Melanocyte of skin (primary cell): ENCODE results near the gene JAGN1. TPM values are rescaled to one million over a fixed set of nuclear protein-coding genes. Genes with fewer than 3 reads are reported as not detected.

Experiments
- small RNA-seq, 2 donors: library from RNA; depleted of rRNA; stranded (forward); fragments of <200 nt; gene quantifications; one replicate each; pipeline ENCODE3, GENCODE V24; 2012
- total RNA-seq, 2 donors: library from RNA; depleted of rRNA; stranded (reverse); fragments of >200 nt; gene quantifications; 2 replicates each; pipeline ENCODE4 v1.2.3, GENCODE V29; 2012

The JAGN1 gene
- 10 to 100 TPM; 41.6 to 51.0 TPM for total RNA-seq

DNA sequence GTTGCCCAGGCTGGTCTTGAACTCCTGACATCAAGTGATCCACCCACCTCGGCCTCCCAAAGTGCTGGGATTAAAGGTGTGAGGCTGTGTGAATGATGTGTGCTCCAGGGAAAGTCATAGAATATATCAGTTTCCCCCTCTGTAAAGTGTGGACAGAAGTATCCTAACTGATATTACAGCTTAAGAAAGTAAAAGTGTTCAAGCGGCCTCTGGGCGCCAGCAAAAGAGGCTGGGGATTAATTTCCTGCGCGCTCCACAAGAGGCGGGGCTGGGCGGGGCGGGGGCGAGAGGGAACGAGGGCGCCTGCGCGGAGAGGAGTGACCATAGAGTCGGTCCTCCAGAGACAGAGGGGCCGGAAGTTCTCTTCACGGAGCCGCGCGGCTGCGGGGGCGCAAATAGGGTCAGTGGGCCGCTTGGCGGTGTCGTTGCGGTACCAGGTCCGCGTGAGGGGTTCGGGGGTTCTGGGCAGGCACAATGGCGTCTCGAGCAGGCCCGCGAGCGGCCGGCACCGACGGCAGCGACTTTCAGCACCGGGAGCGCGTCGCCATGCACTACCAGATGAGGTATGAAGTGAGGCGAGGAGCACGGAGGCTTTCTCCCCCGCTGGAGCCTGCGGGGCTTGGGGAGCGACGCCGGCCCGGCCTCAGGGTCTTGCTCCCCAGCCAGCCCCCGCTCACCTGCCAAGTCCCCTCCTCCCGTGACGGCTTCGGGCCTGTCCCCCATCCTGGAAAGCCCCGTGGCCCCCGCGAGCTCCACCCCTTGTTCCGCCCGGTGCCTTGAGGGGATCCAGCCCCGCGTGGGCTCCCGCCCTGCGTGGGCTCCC, at the start of gene JAGN1:
TSS of gene JAGN1 (plus strand) at position 362 of the 823 bp plus-strand sequence. CDS start at position 475, 113 bp downstream.

GRCh38 chr3:9843715-9844438, 46.5 kb upstream of the JAGN1 start, which contains the start of gene RPUSD3:
Gene RPUSD3, minus strand, starts transcription at chr3:9844008. Its CDS starts 18 bp downstream, at chr3:9843990.

GRCh38 chr3:9879830-9880549, 10.4 kb upstream of the JAGN1 start, which contains the start of gene CIDEC:
Gene CIDEC, minus strand, starts transcription at chr3:9880253. Its CDS starts 1,767 bp downstream, at chr3:9878486.

DNA sequence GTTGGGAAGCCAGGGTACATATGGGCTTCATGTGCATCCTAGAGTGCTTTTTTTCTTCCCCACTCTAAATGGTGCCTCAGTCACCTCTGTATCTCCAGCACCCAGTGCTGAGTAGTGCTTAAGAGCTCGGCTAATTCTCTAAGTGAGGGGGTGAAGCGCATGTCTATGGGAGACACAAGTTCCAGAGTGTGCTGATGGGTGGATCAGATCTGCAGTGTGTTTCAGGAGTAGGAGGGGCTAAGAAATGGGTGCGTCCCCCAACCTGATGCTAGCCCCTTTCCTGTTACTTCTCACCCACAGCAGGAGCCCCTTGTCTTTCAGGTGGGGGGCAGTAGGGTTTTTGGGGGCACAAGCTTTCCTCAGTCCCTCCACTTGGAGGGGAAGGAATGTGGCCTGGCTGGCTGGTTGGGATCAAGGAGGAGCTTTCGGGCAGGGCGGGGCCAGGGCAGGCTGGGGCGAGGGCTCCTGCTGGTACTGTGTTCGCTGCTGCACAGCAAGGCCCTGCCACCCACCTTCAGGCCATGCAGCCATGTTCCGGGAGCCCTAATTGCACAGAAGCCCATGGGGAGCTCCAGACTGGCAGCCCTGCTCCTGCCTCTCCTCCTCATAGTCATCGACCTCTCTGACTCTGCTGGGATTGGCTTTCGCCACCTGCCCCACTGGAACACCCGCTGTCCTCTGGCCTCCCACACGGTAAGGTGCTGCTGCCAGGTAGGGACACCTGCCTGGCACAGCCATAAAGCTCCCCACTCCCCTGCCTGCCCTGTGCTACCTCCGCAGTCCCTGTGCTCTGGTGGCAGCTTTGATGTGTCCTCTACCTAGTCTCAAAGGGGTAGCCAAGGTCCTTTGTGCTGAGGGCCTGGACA, 12.2 kb downstream of the JAGN1 start, which contains the start of gene IL17RE:
TSS of gene IL17RE (plus strand) at position 477 of the 866 bp plus-strand sequence. CDS start at position 562, 85 bp downstream.

DNA sequence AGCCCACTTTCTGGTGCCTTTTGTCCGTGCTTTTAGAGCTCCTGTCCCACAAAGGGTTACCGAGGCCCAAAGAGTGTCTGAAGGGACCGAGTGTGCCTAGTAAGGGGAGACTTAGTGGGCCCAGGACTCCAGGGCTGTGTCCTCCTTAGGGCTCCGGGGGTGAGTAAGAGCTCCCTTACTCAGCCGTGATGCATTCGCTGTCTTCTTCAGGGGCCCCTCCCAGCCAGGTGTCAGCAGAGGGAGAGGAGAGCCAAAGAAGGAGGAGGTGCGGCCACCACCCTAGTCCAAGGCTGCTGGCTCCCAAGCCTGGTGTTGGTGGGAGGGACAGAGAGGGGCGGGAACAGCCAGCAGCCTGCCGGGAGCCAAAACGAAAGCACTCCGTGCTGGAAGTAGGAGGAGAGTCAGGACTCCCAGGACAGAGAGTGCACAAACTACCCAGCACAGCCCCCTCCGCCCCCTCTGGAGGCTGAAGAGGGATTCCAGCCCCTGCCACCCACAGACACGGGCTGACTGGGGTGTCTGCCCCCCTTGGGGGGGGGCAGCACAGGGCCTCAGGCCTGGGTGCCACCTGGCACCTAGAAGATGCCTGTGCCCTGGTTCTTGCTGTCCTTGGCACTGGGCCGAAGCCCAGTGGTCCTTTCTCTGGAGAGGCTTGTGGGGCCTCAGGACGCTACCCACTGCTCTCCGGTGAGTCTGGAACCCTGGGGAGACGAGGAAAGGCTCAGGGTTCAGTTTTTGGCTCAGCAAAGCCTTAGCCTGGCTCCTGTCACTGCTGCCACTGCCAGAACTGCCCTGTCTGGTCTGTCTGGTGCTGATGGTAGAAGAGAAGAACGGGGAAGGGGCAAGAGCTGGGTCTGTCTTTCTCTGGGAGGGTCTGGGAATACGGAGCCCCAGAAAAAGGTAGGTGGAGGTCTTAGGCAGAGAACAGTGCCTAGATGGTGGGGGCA, 26.6 kb downstream of the JAGN1 start, which contains the start of gene IL17RC:
TSS of gene IL17RC (plus strand) at position 365 of the 947 bp plus-strand sequence. CDS start at position 583, 218 bp downstream.

DNA sequence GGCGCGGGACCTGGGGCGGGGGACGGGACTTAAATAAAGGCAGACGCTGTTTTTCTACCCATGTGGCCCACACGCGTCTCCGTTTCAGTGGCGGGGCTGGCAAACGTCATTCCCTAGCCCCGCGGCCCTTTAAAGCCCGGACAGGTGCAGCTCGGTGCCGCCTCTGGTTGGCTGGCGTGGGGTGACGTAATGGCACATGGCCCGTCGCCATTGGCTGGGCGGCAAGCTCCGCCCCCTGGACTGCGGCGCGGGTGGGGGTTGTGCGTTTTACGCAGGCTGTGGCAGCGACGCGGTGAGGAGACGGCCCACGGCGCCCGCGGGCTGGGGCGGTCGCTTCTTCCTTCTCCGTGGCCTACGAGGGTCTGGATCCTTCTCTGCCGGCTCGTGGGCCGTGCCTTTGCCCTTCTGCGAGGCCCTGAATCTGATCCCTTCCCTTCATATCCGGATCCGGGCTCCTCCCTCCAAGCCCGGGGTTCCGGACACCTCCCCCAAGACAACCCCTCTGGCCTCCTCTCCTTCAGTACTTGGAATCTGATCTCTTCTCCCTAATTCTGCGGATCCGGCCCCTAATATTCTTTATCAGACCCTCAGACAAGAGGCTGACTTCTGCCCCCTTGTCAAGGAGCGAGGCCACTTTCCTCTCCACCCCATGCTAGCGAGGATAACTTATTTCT, 43.3 kb downstream of the JAGN1 start, which contains the start of gene CRELD1:
TSS of gene CRELD1 (plus strand) at position 274 of the 674 bp plus-strand sequence. CDS start 605 bp downstream, outside the sequence.

Small RNA genes lying within 50 kb of the gene (small RNA-seq; reads per million reads assigned to genes)
- 0 reads per million in 2 donors for gene RNU6-882P

Other genes starting within 250 kb of the JAGN1 start
- 10 to 100 TPM; 46.5 to 50.6 TPM for gene MTMR14, start 241.1 kb upstream of the JAGN1 start, total RNA-seq
- not detected for gene CPNE9, start 186.8 kb upstream of the JAGN1 start, total RNA-seq
- gene BRPF1, start 158.9 kb upstream of the JAGN1 start, total RNA-seq, result 10 to 100 TPM; 14.1 to 19.6 TPM
- 10 to 100 TPM; 12.7 to 19.3 TPM for gene OGG1, start 140.7 kb upstream of the JAGN1 start, total RNA-seq
- gene CAMK1, start 120.7 kb upstream of the JAGN1 start, total RNA-seq, result 10 to 100 TPM; 11.0 to 12.0 TPM
- 10 to 100 TPM; 52.6 to 58.8 TPM for gene TADA3, start 98.1 kb upstream of the JAGN1 start, total RNA-seq
- 100 to 1,000 TPM; 248 to 332 TPM for gene ARPC4, start 97.5 kb upstream of the JAGN1 start, total RNA-seq
- gene TTLL3, start 80.3 kb upstream of the JAGN1 start, total RNA-seq, result 10 to 100 TPM in 1 of 2 donors, 1 to 10 TPM in 1; 5.3 to 13.1 TPM
- gene RPUSD3, start 46.6 kb upstream of the JAGN1 start, total RNA-seq, result 10 to 100 TPM; 29.9 to 47.0 TPM
- not detected for gene CIDEC, start 10.4 kb upstream of the JAGN1 start, total RNA-seq
- gene IL17RE, start 12.2 kb downstream of the JAGN1 start, total RNA-seq, result 1 to 10 TPM; 1.0 to 1.3 TPM
- gene IL17RC, start 26.5 kb downstream of the JAGN1 start, total RNA-seq, result 10 to 100 TPM; 42.3 to 42.7 TPM
- gene CRELD1, start 43.2 kb downstream of the JAGN1 start, total RNA-seq, result 10 to 100 TPM; 15.5 to 16.0 TPM
- 1 to 10 TPM in 1 of 2 donors, under 1 TPM in 1; 1.00 to 4.5 TPM for gene PRRT3, start 61.8 kb downstream of the JAGN1 start, total RNA-seq
- 10 to 100 TPM; 71.6 to 96.6 TPM for gene EMC3, start 96.2 kb downstream of the JAGN1 start, total RNA-seq
- gene FANCD2, start 135.8 kb downstream of the JAGN1 start, total RNA-seq, result 10 to 100 TPM; 28.9 to 59.3 TPM
- gene FANCD2OS, start 217.6 kb downstream of the JAGN1 start, total RNA-seq, result not detected
- 10 to 100 TPM; 79.9 to 81.6 TPM for gene BRK1, start 225.1 kb downstream of the JAGN1 start, total RNA-seq